Panc1 (cell line): ENCODE data around the gene ABCC11. TPM values are rescaled to one million over a fixed set of nuclear protein-coding genes. Genes with fewer than 3 reads are reported as not detected.

ENCODE experiments used
- ATAC-seq: fragments of 200-7000 bp; cut with Tn5 transposase; 2 replicates; pipeline ENCODE4 v1.9.1; 2020; ENCODE audit warnings: mild to moderate bottlenecking, moderate library complexity
- BruUV-seq: library from RNA; stranded (reverse); fragments of 400-500 nt; replicated peaks from 2 replicates; lab custom pipeline; 2021; lab: Mats Ljungman, UMichigan
- CTCF ChIA-PET: fragments of 300-600 bp; sonication (Branson Sonifier 250); formaldehyde crosslinking; loops from one replicate; lab custom pipeline; 2022; ENCODE audit warnings: antibody characterized with exemption; lab: Charles Lee
- POLR2A ChIA-PET: fragments of 300-600 bp; sonication (Branson Sonifier 250); formaldehyde crosslinking; loops from one replicate; lab custom pipeline; 2022; ENCODE audit warnings: antibody characterized with exemption; lab: Charles Lee
- DNase-seq: peaks from one replicate; pipeline ENCODE4 v3.0.0-alpha.2; 2010; ENCODE audit warnings: low read depth, low spot score
- H3K27ac ChIP-seq: 2 replicates; pipeline ENCODE4 v1.5.1; 2011; ENCODE audit warnings: mild to moderate bottlenecking, low read length, inconsistent platforms
- H3K27me3 ChIP-seq: fragments of 200-500 bp; sonication (Bioruptor generic); 2 replicates; pipeline ENCODE4 v1.6.0; 2014; ENCODE audit warnings: low read length, inconsistent platforms; ENCODE audit not compliant: control insufficient read depth, insufficient read depth
- H3K36me3 ChIP-seq: fragments of 200-500 bp; sonication (Bioruptor generic); 2 replicates; pipeline ENCODE4 v1.5.1; 2014; ENCODE audit warnings: inconsistent platforms, mild to moderate bottlenecking, low read length, moderate library complexity; ENCODE audit not compliant: control insufficient read depth, insufficient read depth
- H3K4me1 ChIP-seq: 2 replicates; pipeline ENCODE4 v1.5.1; 2011; ENCODE audit warnings: inconsistent platforms, mild to moderate bottlenecking, low read length, moderate library complexity; ENCODE audit not compliant: control insufficient read depth, insufficient read depth
- H3K4me3 ChIP-seq, 2 experiments: 2 replicates each; pipeline ENCODE4 v1.5.1; 2011 to 2012; ENCODE audit warnings: low read depth in 2 of 2, low read length in 2 of 2, mild to moderate bottlenecking in 2 of 2, inconsistent platforms in 1 of 2, moderate library complexity in 1 of 2
- H3K9me3 ChIP-seq: fragments of 200-500 bp; sonication (Bioruptor generic); 2 replicates; pipeline ENCODE4 v1.5.1; 2014; ENCODE audit warnings: low read depth, mild to moderate bottlenecking, inconsistent platforms, low read length, moderate library complexity; ENCODE audit not compliant: control insufficient read depth, insufficient read depth
- POLR2AphosphoS5 ChIP-seq: IDR thresholded peaks from 2 replicates; pipeline ENCODE4 v1.6.1; 2012; ENCODE audit warnings: mild to moderate bottlenecking, low read depth, low read length, moderate library complexity
- SIN3A ChIP-seq: IDR thresholded peaks from 2 replicates; pipeline ENCODE4 v1.6.1; 2012; ENCODE audit warnings: low read depth, mild to moderate bottlenecking, low read length, moderate library complexity, borderline replicate concordance; ENCODE audit not compliant: insufficient read depth
- TCF7L2 ChIP-seq: IDR thresholded peaks from 2 replicates; pipeline ENCODE4 v1.6.1; 2011; ENCODE audit warnings: mild to moderate bottlenecking, low read depth, low read length, inconsistent platforms
- in situ Hi-C: cut with HindIII; loops from 2 replicates; pipeline ENCODE4 v1.10.0; 2016; ENCODE audit warnings: low sequenced_read_pairs, low pct_unique_long_range_greater_than_20kb
- intact Hi-C: fragments of 100-400 bp; cut with micrococcal nuclease; formaldehyde crosslinking; loops from one replicate; pipeline ENCODE4 v1.10.0; 2022; ENCODE audit not compliant: unreplicated experiment
- total RNA-seq: library from RNA; stranded (reverse); gene quantifications from one replicate; pipeline ENCODE4 v1.2.1, GENCODE V29; 2021; ENCODE audit not compliant: unreplicated experiment
- TF ChIP-seq, protein P1 (sequence below), 2 experiments: IDR thresholded peaks; 2 replicates each; pipeline ENCODE4 v1.6.1; 2011 to 2012; ENCODE audit warnings: low read depth in 2 of 2, control low read depth in 1 of 2, low read length in 1 of 2, mild to moderate bottlenecking in 1 of 2, moderate library complexity in 1 of 2; ENCODE audit not compliant: insufficient read depth in 1 of 2
- TF ChIP-seq, protein P2 (sequence below): fragments of 450-650 bp; IDR thresholded peaks from 2 replicates; pipeline ENCODE4 v1.5.1; 2017; ENCODE audit warnings: mild to moderate bottlenecking

The ABCC11 gene
- total RNA-seq, 1 experiment from 2014 or later: not detected

DNA sequence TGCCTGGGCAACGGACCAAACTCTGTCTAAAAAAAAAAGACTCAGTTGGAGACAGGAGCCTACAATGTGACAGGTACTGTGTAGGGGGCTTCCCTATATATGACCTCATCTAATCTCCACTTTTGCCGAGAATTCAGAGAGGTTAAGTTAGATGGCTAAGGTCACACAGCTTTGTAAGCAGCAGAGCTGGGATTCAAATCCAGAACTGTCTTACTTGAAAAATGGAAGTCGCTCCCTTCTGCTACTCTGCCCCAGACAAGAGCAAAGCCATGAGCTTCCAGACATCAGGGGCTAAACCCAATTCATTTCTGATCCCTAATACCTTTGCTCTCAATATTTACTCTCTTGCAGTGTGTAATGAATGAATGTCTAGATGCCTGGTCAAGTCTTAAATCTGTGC lies 50.0 kb downstream of the ABCC11 start:
- TF ChIP-seq, protein P1, sequence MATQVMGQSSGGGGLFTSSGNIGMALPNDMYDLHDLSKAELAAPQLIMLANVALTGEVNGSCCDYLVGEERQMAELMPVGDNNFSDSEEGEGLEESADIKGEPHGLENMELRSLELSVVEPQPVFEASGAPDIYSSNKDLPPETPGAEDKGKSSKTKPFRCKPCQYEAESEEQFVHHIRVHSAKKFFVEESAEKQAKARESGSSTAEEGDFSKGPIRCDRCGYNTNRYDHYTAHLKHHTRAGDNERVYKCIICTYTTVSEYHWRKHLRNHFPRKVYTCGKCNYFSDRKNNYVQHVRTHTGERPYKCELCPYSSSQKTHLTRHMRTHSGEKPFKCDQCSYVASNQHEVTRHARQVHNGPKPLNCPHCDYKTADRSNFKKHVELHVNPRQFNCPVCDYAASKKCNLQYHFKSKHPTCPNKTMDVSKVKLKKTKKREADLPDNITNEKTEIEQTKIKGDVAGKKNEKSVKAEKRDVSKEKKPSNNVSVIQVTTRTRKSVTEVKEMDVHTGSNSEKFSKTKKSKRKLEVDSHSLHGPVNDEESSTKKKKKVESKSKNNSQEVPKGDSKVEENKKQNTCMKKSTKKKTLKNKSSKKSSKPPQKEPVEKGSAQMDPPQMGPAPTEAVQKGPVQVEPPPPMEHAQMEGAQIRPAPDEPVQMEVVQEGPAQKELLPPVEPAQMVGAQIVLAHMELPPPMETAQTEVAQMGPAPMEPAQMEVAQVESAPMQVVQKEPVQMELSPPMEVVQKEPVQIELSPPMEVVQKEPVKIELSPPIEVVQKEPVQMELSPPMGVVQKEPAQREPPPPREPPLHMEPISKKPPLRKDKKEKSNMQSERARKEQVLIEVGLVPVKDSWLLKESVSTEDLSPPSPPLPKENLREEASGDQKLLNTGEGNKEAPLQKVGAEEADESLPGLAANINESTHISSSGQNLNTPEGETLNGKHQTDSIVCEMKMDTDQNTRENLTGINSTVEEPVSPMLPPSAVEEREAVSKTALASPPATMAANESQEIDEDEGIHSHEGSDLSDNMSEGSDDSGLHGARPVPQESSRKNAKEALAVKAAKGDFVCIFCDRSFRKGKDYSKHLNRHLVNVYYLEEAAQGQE (IDR thresholded peaks at IDR 0.05; ENCODE audit: insufficient read depth in 1 of 2, low read depth in 2 of 2, low read length in 1 of 2): no peak
- TF ChIP-seq TCF7L2 (no peak), POLR2AphosphoS5 (no peak), SIN3A (no peak)
- TF ChIP-seq, protein P2, sequence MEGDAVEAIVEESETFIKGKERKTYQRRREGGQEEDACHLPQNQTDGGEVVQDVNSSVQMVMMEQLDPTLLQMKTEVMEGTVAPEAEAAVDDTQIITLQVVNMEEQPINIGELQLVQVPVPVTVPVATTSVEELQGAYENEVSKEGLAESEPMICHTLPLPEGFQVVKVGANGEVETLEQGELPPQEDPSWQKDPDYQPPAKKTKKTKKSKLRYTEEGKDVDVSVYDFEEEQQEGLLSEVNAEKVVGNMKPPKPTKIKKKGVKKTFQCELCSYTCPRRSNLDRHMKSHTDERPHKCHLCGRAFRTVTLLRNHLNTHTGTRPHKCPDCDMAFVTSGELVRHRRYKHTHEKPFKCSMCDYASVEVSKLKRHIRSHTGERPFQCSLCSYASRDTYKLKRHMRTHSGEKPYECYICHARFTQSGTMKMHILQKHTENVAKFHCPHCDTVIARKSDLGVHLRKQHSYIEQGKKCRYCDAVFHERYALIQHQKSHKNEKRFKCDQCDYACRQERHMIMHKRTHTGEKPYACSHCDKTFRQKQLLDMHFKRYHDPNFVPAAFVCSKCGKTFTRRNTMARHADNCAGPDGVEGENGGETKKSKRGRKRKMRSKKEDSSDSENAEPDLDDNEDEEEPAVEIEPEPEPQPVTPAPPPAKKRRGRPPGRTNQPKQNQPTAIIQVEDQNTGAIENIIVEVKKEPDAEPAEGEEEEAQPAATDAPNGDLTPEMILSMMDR: no peak
- no TSS peak for BruUV-seq
- DNase-seq (no peak), ATAC-seq (no peak)
- ChIA-PET CTCF (no interaction called here), POLR2A (interaction anchor here (0.7 kb wide), 1 partner anchor 26 kb away, joined by 3 read pairs; no protein-coding TSS in a partner anchor)
- in situ Hi-C loops: no loop called here
- intact Hi-C loops: no loop called here
- Histone ChIP-seq H3K9me3 (no peaks in the 10 kb centered on the region), H3K27me3 (no peaks in the 10 kb centered on the region), H3K36me3 (no peaks in the 10 kb centered on the region), H3K4me1 (no peaks in the 10 kb centered on the region), H3K27ac (no peak overlapping the region), H3K4me3 (no peak overlapping the region)

DNA sequence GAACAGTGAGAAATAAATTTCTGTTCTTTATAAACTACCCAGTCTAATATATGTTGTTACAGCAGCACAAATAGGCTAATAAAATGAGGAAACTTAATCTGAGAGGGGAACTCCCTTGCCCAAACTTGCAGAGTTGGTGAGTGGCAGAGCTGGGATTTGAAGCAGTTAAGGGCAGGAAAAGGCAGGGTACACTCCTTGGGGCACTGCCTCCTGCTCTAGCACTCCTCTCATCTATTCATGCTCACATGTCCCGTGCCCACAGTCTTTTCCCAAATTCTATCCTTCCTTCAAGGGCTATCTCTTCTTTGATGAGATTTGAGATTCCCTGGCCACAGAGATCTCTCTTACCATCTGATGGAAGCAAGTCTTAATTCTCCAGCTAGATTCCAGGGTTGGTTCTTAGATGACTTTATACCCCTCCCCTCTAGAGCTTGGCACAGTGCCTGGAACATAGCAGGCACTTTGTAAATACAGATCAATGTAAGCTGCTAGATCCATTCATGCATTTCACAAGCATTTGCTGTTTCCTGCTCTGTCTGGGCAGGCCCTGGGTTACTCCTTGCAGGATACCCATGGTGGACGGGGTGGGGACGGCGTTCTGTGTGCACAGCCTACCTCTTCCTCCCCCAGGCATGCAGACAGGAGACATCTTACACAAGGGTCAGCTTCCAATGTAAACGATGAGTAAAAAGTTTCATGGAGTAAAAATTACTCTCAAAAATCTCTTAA lies 52.3 kb downstream of the ABCC11 start:
- no peak for TF ChIP-seq TCF7L2
- ChIA-PET CTCF (interaction anchor here (0.6 kb wide), 1 partner anchor 268 kb away, joined by 3 read pairs; no protein-coding TSS in a partner anchor), POLR2A (no interaction called here)
- DNase-seq (no peak), ATAC-seq (peak; percentile 45; the same call in 1 of the 2 replicates)
- H3K27ac ChIP-seq: no peak overlapping the region
- intact Hi-C loops: no loop called here
- no peaks in the 10 kb centered on the region for H3K4me1 ChIP-seq
- in situ Hi-C loops: no loop called here
- BruUV-seq: no TSS peak
- H3K27me3 ChIP-seq: no peaks in the 10 kb centered on the region
- no peak overlapping the region for H3K4me3 ChIP-seq
- H3K9me3 ChIP-seq: no peaks in the 10 kb centered on the region
- no peaks in the 10 kb centered on the region for H3K36me3 ChIP-seq

DNA sequence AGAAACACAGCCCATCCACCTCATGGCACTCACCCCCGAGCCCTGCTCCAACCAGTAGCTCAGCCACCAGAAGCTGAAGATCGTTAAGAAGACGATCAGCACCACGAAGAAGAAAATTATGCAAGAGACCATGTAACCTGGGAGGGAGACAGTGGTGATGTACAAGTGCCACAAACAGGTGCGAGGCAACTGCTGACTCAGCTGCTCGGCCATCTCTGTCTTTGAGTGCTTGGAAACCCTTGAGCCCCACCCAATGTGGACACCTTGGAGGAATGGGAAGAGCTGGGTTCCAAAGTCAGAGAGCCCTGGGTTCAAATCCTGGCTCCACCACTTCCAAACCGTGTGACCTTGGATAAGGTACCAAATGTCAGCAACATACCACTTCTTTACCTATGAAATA lies 53.5 kb downstream of the ABCC11 start:
- Histone ChIP-seq H3K4me3 (no peak overlapping the region), H3K4me1 (no peaks in the 10 kb centered on the region), H3K36me3 (no peaks in the 10 kb centered on the region), H3K27me3 (no peaks in the 10 kb centered on the region), H3K9me3 (no peaks in the 10 kb centered on the region), H3K27ac (no peak overlapping the region)
- intact Hi-C loops (no loop called here), in situ Hi-C loops (no loop called here)
- no TSS peak for BruUV-seq
- no peak for DNase-seq
- ChIA-PET POLR2A (no interaction called here), CTCF (no interaction called here)
- TF ChIP-seq, protein P1 (IDR thresholded peaks at IDR 0.05; ENCODE audit: insufficient read depth in 1 of 2, low read depth in 2 of 2, low read length in 1 of 2): no peak
- TF ChIP-seq POLR2AphosphoS5 (no peak), SIN3A (no peak), TCF7L2 (no peak)
- TF ChIP-seq, protein P2: no peak
- ATAC-seq: no peak
